SK-N-SH (cell line): Measurements from ENCODE around the gene MLIP. TPM values are rescaled to one million over a fixed set of nuclear protein-coding genes. Genes with fewer than 3 reads are reported as not detected.

Experiments
- CTCF ChIA-PET: fragments of 300-600, 350-600 bp; formaldehyde crosslinking; extraction: SDS; loops from one replicate; lab custom pipeline; 2021; lab: Yijun Ruan, JAX
- POLR2A ChIA-PET: fragments of 350-600 bp; sonication (Branson Sonifier 250); formaldehyde crosslinking; extraction: SDS; loops from one replicate; lab custom pipeline; 2020; ENCODE audit warnings: antibody characterized with exemption, inconsistent platforms; lab: Yijun Ruan, JAX
- DNase-seq: peaks from one replicate; pipeline ENCODE4 v3.0.0; 2012
- H2AFZ ChIP-seq: fragments of 200-600 bp; sonication (generic); 2 replicates; pipeline ENCODE4 v1.8.1; 2016; ENCODE audit warnings: antibody characterized with exemption, mild to moderate bottlenecking, low read depth
- H3F3A ChIP-seq: fragments of 200-600 bp; sonication (generic); replicated peaks from 2 replicates; pipeline ENCODE3; 2016; ENCODE audit warnings: antibody characterized with exemption, mild to moderate bottlenecking; ENCODE audit not compliant: insufficient read depth
- H3K27ac ChIP-seq, 2 experiments: fragments of 200-500 bp in 1 of 2; fragments of 200-600 bp in 1 of 2; sonication (Bioruptor generic) in 1 of 2; sonication (generic), shearing (Covaris generic) in 1 of 2; 2 replicates each; pipeline versions ENCODE4 v1.5.1 to v1.6.1; 2014 to 2016; ENCODE audit warnings: low read depth in 2 of 2, inconsistent platforms in 1 of 2, low read length in 1 of 2, mild to moderate bottlenecking in 1 of 2, mixed read lengths in 1 of 2
- H3K27me3 ChIP-seq: fragments of 200-600 bp; sonication (generic), shearing (Covaris generic); 2 replicates; pipeline ENCODE4 v1.6.1; 2016; ENCODE audit warnings: mixed run types; ENCODE audit not compliant: insufficient read depth
- H3K36me3 ChIP-seq, 2 experiments: fragments of 200-500 bp in 1 of 2; fragments of 200-600 bp in 1 of 2; sonication (Bioruptor generic) in 1 of 2; sonication (generic) in 1 of 2; replicated peaks in 1 of 2; 2 replicates each; pipeline versions ENCODE3 to v1.5.1; 2014 to 2016; ENCODE audit warnings: low read length in 1 of 2, mild to moderate bottlenecking in 1 of 2; ENCODE audit not compliant: insufficient read depth in 2 of 2, control insufficient read depth in 1 of 2
- H3K4me1 ChIP-seq, 2 experiments: fragments of 200-500 bp in 1 of 2; fragments of 200-600 bp in 1 of 2; sonication (Bioruptor generic) in 1 of 2; sonication (generic), shearing (Covaris generic) in 1 of 2; 2 replicates each; pipeline versions ENCODE4 v1.5.1 to v1.6.1; 2014 to 2016; ENCODE audit warnings: low read depth in 1 of 2, low read length in 1 of 2, mixed run types in 1 of 2; ENCODE audit not compliant: insufficient read depth in 2 of 2, control insufficient read depth in 1 of 2
- H3K4me2 ChIP-seq: fragments of 200-600 bp; sonication (generic), shearing (Covaris generic); 2 replicates; pipeline ENCODE4 v1.6.1; 2017; ENCODE audit warnings: mixed run types
- H3K4me3 ChIP-seq, 2 experiments: fragments of 200-500 bp in 1 of 2; fragments of 200-600 bp in 1 of 2; sonication (Bioruptor generic) in 1 of 2; sonication (generic), shearing (Covaris generic) in 1 of 2; 2 replicates each; pipeline versions ENCODE4 v1.5.1 to v1.8.1; 2014 to 2016; ENCODE audit warnings: low read depth in 2 of 2, inconsistent platforms in 1 of 2, low read length in 1 of 2, mild to moderate bottlenecking in 1 of 2, mixed read lengths in 1 of 2, moderate library complexity in 1 of 2
- H3K79me2 ChIP-seq: fragments of 200-600 bp; sonication (generic); 2 replicates; pipeline ENCODE4 v1.8.1; 2017; ENCODE audit warnings: mild to moderate bottlenecking; ENCODE audit not compliant: insufficient read depth
- H3K9ac ChIP-seq: fragments of 200-600 bp; sonication (generic); 2 replicates; pipeline ENCODE4 v1.6.1; 2017; ENCODE audit warnings: mixed run types
- H3K9me2 ChIP-seq: fragments of 200-600 bp; sonication (generic); 2 replicates; pipeline ENCODE4 v1.6.1; 2017; ENCODE audit warnings: mixed run types
- H3K9me3 ChIP-seq: fragments of 200-600 bp; sonication (generic); 2 replicates; pipeline ENCODE4 v1.6.1; 2017; ENCODE audit warnings: mixed run types, mild to moderate bottlenecking, moderate library complexity
- H4K20me1 ChIP-seq: fragments of 200-600 bp; sonication (generic); 2 replicates; pipeline ENCODE4 v1.6.1; 2017; ENCODE audit warnings: mild to moderate bottlenecking, mixed run types; ENCODE audit not compliant: insufficient read depth
- CHD2 ChIP-seq: fragments of 150-350 bp; IDR thresholded peaks from 2 replicates; pipeline ENCODE4 v1.6.1; 2018; ENCODE audit warnings: low read length; ENCODE audit not compliant: partially characterized antibody
- EZH2phosphoT487 ChIP-seq: fragments of 200-600 bp; sonication (generic); IDR thresholded peaks from 2 replicates; pipeline ENCODE4 v1.6.1; 2017; ENCODE audit warnings: low read depth, mixed run types, mild to moderate bottlenecking, antibody characterized with exemption, moderate library complexity, borderline replicate concordance
- FOSL2 ChIP-seq: IDR thresholded peaks from 2 replicates; pipeline ENCODE4 v1.4.0; 2012; ENCODE audit warnings: low read depth, mild to moderate bottlenecking, moderate library complexity, borderline replicate concordance
- FOXM1 ChIP-seq: IDR thresholded peaks from 2 replicates; pipeline ENCODE4 v1.4.0; 2012; ENCODE audit warnings: low read depth, mild to moderate bottlenecking
- GATA2 ChIP-seq: sonication (generic); formaldehyde crosslinking; IDR thresholded peaks from 2 replicates; pipeline ENCODE4 v1.5.0; 2020; ENCODE audit warnings: mild to moderate bottlenecking, missing genetic modification reagents
- JUND ChIP-seq: IDR thresholded peaks from 2 replicates; pipeline ENCODE4 v1.4.0; 2012
- MEF2A ChIP-seq: IDR thresholded peaks from 2 replicates; pipeline ENCODE4 v1.4.0; 2012; ENCODE audit warnings: low read depth, borderline replicate concordance
- NFIC ChIP-seq: IDR thresholded peaks from 2 replicates; pipeline ENCODE4 v1.4.0; 2012; ENCODE audit warnings: borderline replicate concordance
- NRF1 ChIP-seq: IDR thresholded peaks from 2 replicates; pipeline ENCODE4 v1.6.1; 2012; ENCODE audit warnings: low read depth, mild to moderate bottlenecking, low read length
- POLR2AphosphoS5 ChIP-seq: IDR thresholded peaks from 2 replicates; pipeline ENCODE4 v1.6.1; 2012; ENCODE audit warnings: low read depth, low read length
- RAD21 ChIP-seq: IDR thresholded peaks from 2 replicates; pipeline ENCODE4 v1.6.1; 2012; ENCODE audit warnings: mild to moderate bottlenecking, low read length
- RXRA ChIP-seq: IDR thresholded peaks from 2 replicates; pipeline ENCODE4 v1.4.0; 2012; ENCODE audit warnings: low read depth, mild to moderate bottlenecking, borderline replicate concordance
- SIN3A ChIP-seq: IDR thresholded peaks from 2 replicates; pipeline ENCODE4 v1.6.1; 2012; ENCODE audit warnings: low read depth, mild to moderate bottlenecking, low read length, moderate library complexity, borderline replicate concordance
- WGBS: methylation state at CpG from one replicate; pipeline ENCODE4 v1.1.6; 2017; ENCODE audit warnings: low lambda C conversion rate; 5-methylcytosine and 5-hydroxymethylcytosine counted together
- polyA plus RNA-seq, 3 experiments: library from polyadenylated mRNA; depleted of rRNA; stranded (reverse); fragments of >200 nt; gene quantifications; 2 replicates each; pipeline ENCODE4 v1.2.3, GENCODE V29; 2012
- TF ChIP-seq, protein P1 (sequence below): IDR thresholded peaks from 2 replicates; pipeline ENCODE4 v1.4.0; 2012; ENCODE audit warnings: low read depth
- TF ChIP-seq, protein P2 (sequence below): fragments of 200-600 bp; sonication (generic); IDR thresholded peaks from 2 replicates; pipeline ENCODE4 v1.6.1; 2017; ENCODE audit warnings: antibody characterized with exemption, mild to moderate bottlenecking, moderate library complexity
- TF ChIP-seq, protein P3 (sequence below): IDR thresholded peaks from 2 replicates; pipeline ENCODE4 v1.4.0; 2012; ENCODE audit warnings: low read depth, borderline replicate concordance

MLIP gene
- polyA plus RNA-seq, 1 of the 3 experiments (the other 2 are of a cell fraction), result not detected

DNA sequence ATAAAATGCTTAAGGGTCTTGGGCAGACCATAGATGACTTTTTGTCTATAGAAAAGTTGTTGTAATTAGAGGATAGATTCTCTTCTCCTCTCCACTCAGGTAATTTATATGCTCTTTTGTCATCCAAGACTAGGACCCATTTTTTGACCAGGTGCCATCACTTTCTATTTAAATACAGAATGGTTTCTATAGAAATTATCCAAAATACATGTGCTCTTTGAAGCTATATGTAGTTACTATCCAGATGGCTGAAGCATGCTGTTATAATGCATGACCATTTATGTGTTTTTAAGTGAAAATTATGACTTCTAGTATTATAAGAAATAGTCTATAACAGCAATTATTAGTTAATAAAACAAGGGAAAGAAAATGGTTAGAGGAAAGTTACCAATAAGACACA, 3.0 kb upstream of the MLIP start:
- Histone ChIP-seq H3K9ac (no peak overlapping the region), H3K79me2 (no peaks in the 10 kb centered on the region), H3K9me3 (no peaks in the 10 kb centered on the region), H3K4me2 (no peak overlapping the region), H2AFZ (no peak overlapping the region), H3K27me3 (peaks cover 8% of the 10 kb centered on the region; the same call in 1 of the 2 replicates), H3F3A (no peaks in the 10 kb centered on the region), H3K27ac (peak overlapping the region in 1 of 2 experiments; percentile 34; a peak in 1 of 4 replicates), H3K9me2 (no peaks in the 10 kb centered on the region), H3K36me3 (no peaks in the 10 kb centered on the region), H3K4me1 (peaks cover 0 to 4% of the 10 kb centered on the region in 2 experiments; a peak in 3 of 4 replicates), H4K20me1 (no peaks in the 10 kb centered on the region), H3K4me3 (no peak overlapping the region)
- TF ChIP-seq NFIC (no peak), CHD2 (no peak), MEF2A (no peak), SIN3A (no peak), POLR2AphosphoS5 (no peak), FOXM1 (no peak), GATA2 (CRISPR knock-in tag) (no peak), RXRA (no peak), FOSL2 (no peak), EZH2phosphoT487 (no peak)
- TF ChIP-seq, protein P1, sequence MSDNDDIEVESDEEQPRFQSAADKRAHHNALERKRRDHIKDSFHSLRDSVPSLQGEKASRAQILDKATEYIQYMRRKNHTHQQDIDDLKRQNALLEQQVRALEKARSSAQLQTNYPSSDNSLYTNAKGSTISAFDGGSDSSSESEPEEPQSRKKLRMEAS, result no peak
- TF ChIP-seq, protein P2, sequence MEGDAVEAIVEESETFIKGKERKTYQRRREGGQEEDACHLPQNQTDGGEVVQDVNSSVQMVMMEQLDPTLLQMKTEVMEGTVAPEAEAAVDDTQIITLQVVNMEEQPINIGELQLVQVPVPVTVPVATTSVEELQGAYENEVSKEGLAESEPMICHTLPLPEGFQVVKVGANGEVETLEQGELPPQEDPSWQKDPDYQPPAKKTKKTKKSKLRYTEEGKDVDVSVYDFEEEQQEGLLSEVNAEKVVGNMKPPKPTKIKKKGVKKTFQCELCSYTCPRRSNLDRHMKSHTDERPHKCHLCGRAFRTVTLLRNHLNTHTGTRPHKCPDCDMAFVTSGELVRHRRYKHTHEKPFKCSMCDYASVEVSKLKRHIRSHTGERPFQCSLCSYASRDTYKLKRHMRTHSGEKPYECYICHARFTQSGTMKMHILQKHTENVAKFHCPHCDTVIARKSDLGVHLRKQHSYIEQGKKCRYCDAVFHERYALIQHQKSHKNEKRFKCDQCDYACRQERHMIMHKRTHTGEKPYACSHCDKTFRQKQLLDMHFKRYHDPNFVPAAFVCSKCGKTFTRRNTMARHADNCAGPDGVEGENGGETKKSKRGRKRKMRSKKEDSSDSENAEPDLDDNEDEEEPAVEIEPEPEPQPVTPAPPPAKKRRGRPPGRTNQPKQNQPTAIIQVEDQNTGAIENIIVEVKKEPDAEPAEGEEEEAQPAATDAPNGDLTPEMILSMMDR, result no peak
- ChIA-PET POLR2A (no interaction called here), CTCF (no interaction called here)
- DNase-seq, result no peak

DNA sequence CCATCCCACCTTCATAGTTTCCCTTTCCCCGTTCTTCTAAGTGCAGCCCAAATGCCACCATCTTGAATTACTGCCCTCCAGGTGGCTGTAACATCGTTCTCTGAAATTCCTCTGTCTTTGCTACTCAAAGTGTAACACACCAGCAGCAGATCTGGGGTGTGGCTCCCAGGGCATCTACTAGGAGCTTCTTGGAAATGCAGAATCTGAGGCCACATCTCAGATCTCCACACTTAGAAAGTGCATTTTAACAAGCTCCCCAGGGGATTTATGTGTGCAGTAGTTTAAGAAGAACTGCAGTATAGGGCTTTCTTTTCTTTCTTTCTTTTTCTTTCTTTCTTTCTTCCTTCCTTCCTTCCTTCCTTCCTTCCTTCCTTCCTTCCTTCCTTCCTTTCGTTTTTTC, 1.7 kb upstream of the MLIP start:
- Histone ChIP-seq H3K9ac (no peak overlapping the region), H3K9me3 (no peaks in the 10 kb centered on the region), H3K27me3 (peaks cover 8% of the 10 kb centered on the region; the same call in 1 of the 2 replicates), H3K4me1 (peaks cover 0 to 4% of the 10 kb centered on the region in 2 experiments; a peak in 3 of 4 replicates), H3K4me3 (no peak overlapping the region), H3K36me3 (no peaks in the 10 kb centered on the region), H3K9me2 (no peaks in the 10 kb centered on the region), H3K4me2 (no peak overlapping the region), H3F3A (no peaks in the 10 kb centered on the region), H4K20me1 (no peaks in the 10 kb centered on the region), H3K79me2 (no peaks in the 10 kb centered on the region), H3K27ac (no peak overlapping the region), H2AFZ (no peak overlapping the region)
- DNase-seq, result no peak
- TF ChIP-seq, protein P2, result no peak
- TF ChIP-seq, protein P3, sequence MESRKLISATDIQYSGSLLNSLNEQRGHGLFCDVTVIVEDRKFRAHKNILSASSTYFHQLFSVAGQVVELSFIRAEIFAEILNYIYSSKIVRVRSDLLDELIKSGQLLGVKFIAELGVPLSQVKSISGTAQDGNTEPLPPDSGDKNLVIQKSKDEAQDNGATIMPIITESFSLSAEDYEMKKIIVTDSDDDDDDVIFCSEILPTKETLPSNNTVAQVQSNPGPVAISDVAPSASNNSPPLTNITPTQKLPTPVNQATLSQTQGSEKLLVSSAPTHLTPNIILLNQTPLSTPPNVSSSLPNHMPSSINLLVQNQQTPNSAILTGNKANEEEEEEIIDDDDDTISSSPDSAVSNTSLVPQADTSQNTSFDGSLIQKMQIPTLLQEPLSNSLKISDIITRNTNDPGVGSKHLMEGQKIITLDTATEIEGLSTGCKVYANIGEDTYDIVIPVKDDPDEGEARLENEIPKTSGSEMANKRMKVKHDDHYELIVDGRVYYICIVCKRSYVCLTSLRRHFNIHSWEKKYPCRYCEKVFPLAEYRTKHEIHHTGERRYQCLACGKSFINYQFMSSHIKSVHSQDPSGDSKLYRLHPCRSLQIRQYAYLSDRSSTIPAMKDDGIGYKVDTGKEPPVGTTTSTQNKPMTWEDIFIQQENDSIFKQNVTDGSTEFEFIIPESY, result no peak
- no peak for TF ChIP-seq EZH2phosphoT487
- TF ChIP-seq RXRA, result no peak
- TF ChIP-seq NFIC, result no peak
- no peak for TF ChIP-seq RAD21
- TF ChIP-seq, protein P1, result no peak
- no peak for TF ChIP-seq NRF1
- no peak for TF ChIP-seq GATA2 (CRISPR knock-in tag)
- no peak for TF ChIP-seq JUND
- ChIA-PET POLR2A (no interaction called here), CTCF (no interaction called here)
- WGBS, result 3% methylated on average over 3 of the region's 3 CpGs
